Right ventricle myocardium superior (tissue), 1 donor: ENCODE data around the gene PLEKHA6. TPM values are rescaled to one million over a fixed set of nuclear protein-coding genes. Genes with fewer than 3 reads are reported as not detected.
A peak's percentile ranks its signal among the peaks of the same experiment; 100 is the strongest.

Experiments used
- ATAC-seq: fragments of 200-7000 bp; cut with Tn5 transposase; one replicate; pipeline ENCODE4 v1.9.1; 2020; ENCODE audit warnings: mild to moderate bottlenecking; ENCODE audit not compliant: poor library complexity
- DNase-seq: peaks from one replicate; pipeline ENCODE4 v3.0.0-alpha.2; 2020
- intact Hi-C: fragments of 100-400 bp; cut with DNase I; formaldehyde crosslinking; loops from one replicate; pipeline ENCODE4 v1.11.2; 2022
- long read RNA-seq: library from polyadenylated mRNA; unstranded; transcript quantifications from one replicate; pipeline ENCODE4 v2.0.0, GENCODE V29; 2021
- total RNA-seq: library from RNA; stranded (reverse); fragmentation: NEBNext Ultra II Directional; extraction: Animal tissue kit (Norgen Biotek cat#: 25700); gene quantifications from one replicate; pipeline ENCODE4 v1.2.1, GENCODE V29; 2021
- donor health status: DM: no; HTN: yes; CAD: no; lungs with severe emphysema.

PLEKHA6 gene
- total RNA-seq = 20.0 TPM
- long read RNA-seq, partial matches to known transcripts = 20 of 40 reads
- long read RNA-seq, other reads (novel, unspliced or antisense) = 20 of 40 reads

DNA sequence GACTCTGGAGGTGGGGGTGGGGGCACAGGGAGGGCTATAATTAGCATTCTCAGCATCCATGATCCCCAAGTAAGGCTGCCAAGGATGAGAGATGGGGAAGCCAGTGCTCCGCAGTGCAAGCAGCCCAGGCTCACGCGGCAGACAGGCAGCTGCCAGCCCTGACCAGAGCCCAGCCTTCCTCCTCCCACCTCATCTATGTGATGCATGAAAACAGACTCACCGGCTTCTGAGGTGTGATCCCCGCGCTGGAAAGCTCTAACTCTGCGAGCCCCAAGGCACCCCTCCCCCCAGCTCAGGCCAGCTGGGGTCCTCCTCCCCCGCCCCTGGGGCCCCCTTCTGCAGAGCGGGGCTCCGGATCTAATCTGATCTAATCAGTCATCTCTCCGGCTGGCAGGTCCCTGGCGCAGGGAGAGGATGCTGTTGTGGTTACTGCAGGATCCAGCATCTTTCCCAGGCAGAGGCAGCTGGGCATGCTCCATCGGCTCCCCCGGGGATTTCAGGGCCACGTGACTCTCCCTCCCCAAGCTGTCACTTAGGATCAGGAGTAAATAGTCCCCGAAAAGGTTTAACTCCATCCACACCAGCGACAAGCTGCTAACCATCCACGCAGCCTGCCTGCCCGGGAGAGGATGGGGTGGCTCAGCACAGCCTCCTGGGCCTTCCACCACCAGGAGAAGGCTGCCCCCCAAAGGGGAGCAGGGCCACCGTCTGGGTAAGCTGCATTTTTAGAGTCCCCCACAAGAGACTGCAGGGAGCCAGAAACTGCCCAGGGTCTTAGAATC, at the start of gene PLEKHA6:
PLEKHA6 (minus strand) TSS at position 456 of the 782 bp plus-strand sequence. CDS start 86,202 bp downstream, outside the sequence.
- intact Hi-C loops = loop anchor here (5.0 kb wide), 2 partner anchors 102 to 142 kb away; no protein-coding TSS in a partner anchor
- DNase-seq (peak; percentile 74), ATAC-seq (peak; percentile 18)

DNA sequence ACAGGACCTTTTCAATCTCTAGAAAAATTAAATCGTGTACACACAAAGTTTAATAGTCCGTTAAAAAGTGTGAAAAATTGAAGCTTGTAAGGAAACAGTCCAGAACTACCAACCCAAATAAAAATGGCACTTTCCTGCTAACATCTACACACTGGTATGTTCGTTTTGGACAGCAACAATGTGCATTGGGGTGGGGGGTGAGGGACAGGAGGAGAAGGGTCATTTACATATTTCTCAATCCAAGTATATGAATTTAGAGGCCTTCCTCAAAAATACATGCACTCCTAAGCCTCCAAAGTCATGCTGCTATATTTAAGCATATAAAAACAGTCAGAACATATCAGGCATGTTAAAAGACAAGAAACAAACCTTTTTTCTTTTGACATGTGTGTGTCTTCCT, 49.4 kb upstream of the PLEKHA6 start:
- intact Hi-C loops = no loop called here
- no peak for DNase-seq
- ATAC-seq = no peak

DNA sequence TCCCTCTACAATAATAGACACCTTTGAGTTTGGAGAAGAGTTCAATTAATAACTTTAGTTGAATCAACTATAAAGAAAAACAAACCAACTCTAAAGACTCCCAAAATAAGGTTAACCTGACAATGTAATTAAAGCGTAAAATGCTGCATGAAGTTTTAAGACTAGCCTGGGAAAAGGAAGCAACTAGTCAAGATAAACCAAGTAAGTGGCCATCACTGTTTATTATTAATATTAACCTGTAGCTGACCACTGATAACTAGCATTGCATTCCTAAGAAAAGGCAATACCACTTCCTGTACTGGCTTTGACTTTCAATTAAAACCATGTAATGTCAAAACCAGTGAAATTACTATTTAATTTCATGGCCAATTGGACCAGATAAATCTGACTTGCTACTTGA, 48.9 kb upstream of the PLEKHA6 start:
- DNase-seq = no peak
- intact Hi-C loops = no loop called here

GRCh38 chr1:204408074-204408507, 48.4 kb upstream of the PLEKHA6 start:
- DNase-seq (peak; percentile 82), ATAC-seq (no peak)
- intact Hi-C loops = no loop called here

More for the DNA sequence above, 48.9 kb upstream of the PLEKHA6 start:
- no peak for ATAC-seq

DNA sequence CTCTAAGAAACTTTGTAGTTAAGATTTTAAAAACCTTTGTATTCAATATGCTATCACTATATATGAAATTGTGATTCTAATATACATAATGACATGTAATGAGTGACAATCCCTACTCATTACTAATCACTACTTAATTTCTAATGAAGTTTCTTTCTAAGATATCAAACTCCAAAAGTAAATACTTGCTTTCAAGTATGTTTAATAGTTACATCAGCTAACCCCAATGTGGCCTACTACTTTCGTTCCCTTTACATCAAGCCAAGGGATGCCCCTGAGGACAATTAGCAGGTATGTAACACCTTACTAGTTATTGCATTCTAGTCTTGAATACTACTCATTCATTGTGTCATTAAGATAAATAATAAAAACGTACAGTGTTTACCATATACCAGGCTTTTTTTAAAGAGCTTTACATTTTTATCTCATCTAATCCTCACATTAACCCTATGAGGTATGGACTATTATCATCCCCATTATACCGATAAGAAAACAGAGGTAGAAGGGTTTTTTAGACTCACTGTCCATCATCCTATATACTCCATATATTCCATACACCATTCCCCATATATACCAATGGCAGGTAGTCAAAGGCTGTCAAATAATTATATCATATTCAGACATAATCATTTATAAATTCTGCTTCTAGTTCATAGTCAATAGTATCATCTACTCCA, 47.7 kb upstream of the PLEKHA6 start:
- no peak for ATAC-seq
- no peak for DNase-seq
- intact Hi-C loops = no loop called here

GRCh38 chr1:204406621-204407020, 46.9 kb upstream of the PLEKHA6 start:
- DNase-seq (no peak), ATAC-seq (no peak)
- intact Hi-C loops = no loop called here

GRCh38 chr1:204405988-204406387, 46.3 kb upstream of the PLEKHA6 start:
- DNase-seq (no peak), ATAC-seq (no peak)
- intact Hi-C loops = no loop called here

GRCh38 chr1:204404629-204405028, 44.9 kb upstream of the PLEKHA6 start:
- DNase-seq = no peak
- ATAC-seq = no peak
- intact Hi-C loops = no loop called here

DNA sequence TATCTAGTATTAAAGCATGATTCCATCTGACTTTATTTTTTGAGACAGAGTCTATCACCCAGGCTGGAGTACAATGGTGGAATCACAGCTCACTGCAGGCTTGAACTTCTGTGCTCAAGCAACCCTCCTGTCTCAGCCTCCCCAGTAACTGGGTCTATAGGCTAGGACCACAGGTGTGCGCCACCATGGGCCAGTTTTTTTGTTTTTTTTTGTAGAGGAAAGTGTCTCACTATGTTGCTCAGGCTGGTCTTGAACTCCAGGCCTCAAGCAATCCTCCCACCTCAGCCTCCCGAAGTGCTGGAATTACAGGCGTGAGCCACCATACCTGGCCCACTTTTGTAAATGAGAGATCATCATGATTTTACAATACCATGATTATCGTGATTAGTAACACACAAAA, 42.7 kb upstream of the PLEKHA6 start:
- DNase-seq (no peak), ATAC-seq (no peak)
- intact Hi-C loops = no loop called here

GRCh38 chr1:204401730-204402129, 42.0 kb upstream of the PLEKHA6 start:
- DNase-seq (no peak), ATAC-seq (no peak)
- intact Hi-C loops = no loop called here

- no peak for DNase-seq
- intact Hi-C loops = no loop called here
- ATAC-seq = no peak
These were observed 41.3 kb upstream of the PLEKHA6 start for GRCh38 chr1:204400882-204401510.

DNA sequence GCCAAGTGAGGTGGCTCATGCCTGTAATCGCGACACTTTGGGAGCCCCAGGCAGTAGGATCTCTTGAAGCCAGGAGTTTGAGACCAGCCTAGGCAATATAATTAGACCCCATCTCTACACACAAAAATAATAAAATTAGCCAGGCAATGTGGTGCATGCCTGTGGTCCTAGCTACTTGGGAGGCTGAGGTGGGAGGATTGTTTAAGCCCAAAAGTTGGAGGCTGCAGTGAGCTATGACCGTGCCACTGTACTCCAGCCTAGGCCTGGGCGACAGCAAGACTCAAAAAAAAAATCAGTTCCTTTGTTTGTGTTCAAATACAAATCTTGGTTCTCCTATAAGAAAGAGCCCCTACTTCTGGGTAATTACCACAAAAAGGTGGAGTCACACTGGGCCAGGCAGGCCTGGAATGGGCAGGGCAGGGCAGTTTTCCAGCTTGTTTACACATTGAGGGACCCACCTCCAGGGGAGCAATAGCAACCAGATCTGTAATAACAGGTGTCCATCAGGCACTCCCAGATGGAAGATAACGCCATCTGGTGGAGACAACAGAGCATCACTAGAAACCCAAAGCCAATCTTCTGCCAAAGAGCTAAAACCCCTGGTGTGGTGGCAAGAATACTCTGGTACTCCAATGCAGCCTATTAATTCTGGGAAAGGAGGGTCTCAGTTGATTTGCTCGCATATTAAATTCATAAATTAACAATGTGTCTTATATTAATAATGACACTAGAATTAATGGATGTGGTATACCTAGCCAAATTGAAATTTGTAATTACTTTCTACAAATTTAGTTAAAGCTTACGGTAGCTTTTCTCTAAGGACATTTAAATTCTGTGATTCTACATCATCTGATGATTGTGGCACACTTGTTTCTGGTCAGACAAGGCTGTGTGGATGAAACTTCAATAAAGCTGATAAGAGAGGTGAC, 38.7 kb upstream of the PLEKHA6 start:
- intact Hi-C loops = no loop called here
- ATAC-seq (peak; percentile 84), DNase-seq (no peak)

DNA sequence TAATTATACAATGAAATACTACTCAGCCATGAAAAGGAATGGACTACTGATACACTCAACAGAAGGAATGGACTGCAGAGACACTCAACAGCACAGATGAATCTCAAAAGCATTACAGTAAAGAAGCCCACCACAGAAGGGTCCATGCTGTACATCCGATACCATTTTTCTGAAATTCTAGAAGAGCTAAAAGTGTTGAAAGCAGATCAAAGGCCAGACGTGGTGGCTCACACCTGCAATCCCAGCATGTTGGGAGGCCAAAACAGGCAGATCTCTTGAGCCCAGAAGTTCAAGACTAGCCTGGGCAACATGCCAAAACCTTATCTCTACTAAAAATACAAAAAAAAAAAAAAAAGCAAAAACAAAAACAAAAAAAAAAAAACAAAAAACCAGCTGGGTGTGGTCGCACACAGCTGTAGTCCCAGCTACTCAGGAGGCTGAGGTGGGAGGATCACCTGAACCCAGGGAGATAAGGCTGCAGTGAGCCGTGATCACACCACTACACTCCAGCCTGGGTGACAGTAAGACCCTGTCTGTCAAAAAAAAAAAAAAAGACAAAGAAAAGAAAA, 36.4 kb upstream of the PLEKHA6 start:
- DNase-seq (no peak), ATAC-seq (no peak)
- intact Hi-C loops = no loop called here

GRCh38 chr1:204391629-204392028, 31.9 kb upstream of the PLEKHA6 start:
- ATAC-seq (no peak), DNase-seq (no peak)
- intact Hi-C loops = no loop called here

DNA sequence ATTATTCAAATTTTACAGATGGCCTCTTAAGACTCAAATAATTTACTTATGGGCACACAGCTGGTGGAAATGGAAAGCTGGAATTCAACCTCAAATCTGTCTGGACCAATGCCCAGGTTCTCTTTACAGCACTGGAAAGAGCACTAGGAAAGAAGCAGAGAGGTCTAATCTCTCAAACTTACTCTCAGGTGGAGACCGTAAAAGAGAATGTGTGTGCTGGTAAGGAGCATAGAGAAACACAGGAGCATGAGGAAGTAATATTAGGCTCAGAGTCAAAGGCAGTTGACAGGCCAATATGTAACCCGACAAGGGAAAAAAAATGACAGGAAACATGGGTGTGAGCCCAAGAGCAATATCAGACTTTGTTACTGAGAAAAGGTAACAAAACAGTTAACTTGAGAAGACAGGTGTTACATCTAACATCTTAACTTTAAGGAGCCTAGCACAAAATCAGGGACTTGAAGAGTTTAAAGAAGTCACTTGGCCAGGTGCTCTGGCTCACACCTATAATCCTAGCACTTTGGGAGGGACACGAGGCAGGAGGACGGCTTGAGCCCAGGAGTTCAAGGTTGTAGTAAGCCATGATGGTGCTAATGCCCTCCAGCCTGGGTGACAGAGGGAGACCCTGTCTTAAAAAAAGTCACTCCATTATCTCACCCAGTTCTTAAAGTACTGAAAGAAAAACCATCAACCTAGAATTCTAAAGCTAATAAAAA, 31.2 kb upstream of the PLEKHA6 start:
- intact Hi-C loops = no loop called here

DNA sequence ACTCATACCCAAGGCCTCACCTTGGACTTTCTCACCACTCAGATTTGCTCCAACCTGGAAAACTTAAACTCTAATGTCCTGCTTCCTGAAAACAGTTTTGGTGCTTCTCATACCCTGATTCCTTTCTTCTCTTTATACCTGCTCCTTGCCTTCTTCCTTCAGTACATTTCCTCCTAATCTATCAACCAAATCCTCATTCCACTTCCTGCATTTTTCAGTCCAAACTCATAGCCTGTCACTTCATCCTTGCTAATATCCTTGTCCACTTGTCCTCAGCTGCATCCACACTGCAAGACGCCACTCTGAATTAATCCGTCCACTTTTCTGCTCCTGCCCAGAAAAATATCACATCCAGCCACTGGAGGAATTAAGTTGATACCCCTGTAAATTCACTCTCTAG, 26.0 kb upstream of the PLEKHA6 start:
- no peak for ATAC-seq
- no peak for DNase-seq
- intact Hi-C loops = no loop called here

More for the DNA sequence above, 31.2 kb upstream of the PLEKHA6 start:
- ATAC-seq = no peak
- DNase-seq = no peak

GRCh38 chr1:204384636-204385352, 25.1 kb upstream of the PLEKHA6 start:
- peak; percentile 54 for DNase-seq
- peak; percentile 72 for ATAC-seq
- intact Hi-C loops = no loop called here
